ENCODE results near the gene GDF2. TPM values are rescaled to one million over a fixed set of nuclear protein-coding genes. Genes with fewer than 3 reads are reported as not detected.
A peak's percentile ranks its signal among the peaks of the same experiment; 100 is the strongest.

The GDF2 gene
- total and polyA plus RNA-seq, 2 experiments from 2014 or later, result not detected

DNA sequence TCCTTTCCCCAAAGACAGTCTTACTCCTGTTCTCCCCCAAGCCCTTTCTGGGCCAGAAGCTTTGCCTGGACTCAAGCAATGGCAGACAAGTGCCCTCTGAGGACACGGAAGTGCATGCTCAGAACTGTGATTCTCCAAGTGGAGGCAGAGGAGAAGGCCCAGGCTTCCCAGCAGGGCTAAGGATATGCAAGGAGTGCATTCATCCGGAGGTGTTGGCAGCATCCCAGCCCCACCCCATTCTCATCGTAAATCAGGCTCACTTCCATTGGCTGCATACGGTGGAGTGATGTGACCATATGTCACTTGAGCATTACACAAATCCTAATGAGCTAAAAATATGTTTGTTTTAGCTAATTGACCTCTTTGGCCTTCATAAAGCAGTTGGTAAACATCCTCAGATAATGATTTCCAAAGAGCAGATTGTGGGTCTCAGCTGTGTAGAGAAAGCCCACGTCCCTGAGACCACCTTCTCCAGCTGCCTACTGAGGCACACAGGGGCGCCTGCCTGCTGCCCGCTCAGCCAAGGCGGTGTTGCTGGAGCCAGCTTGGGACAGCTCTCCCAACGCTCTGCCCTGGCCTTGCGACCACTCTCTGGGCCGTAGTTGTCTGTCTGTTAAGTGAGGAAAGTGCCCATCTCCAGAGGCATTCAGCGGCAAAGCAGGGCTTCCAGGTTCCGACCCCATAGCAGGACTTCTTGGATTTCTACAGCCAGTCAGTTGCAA is 24.5 kb downstream of the GDF2 start:
- H3K4me1 Mint-ChIP-seq, result peaks cover 19% of the 10 kb centered on the region
- DNase-seq (ENCODE audit: low spot score) (no peak), ATAC-seq (no peak)
- no peaks in the 10 kb centered on the region for H3F3A ChIP-seq (replicated peaks; ENCODE audit: low read depth)
- H3K4me1 ChIP-seq (ENCODE audit: insufficient read depth), result peaks cover 7% of the 10 kb centered on the region; the same call in 1 of the 2 replicates
- no peaks in the 10 kb centered on the region for H3K79me2 ChIP-seq (replicated peaks; ENCODE audit: insufficient read depth)
- no peak overlapping the region for H3K4me3 Mint-ChIP-seq
- H3K9me2 ChIP-seq (ENCODE audit: insufficient read depth), result no peaks in the 10 kb centered on the region; the same call in 1 of the 2 replicates
- no peaks in the 10 kb centered on the region for H3K36me3 ChIP-seq (ENCODE audit: insufficient read depth)
- H3K4me2 ChIP-seq, result no peak overlapping the region
- no peak overlapping the region for H3K4me3 ChIP-seq
- peaks cover 4% of the 10 kb centered on the region for H3K27me3 Mint-ChIP-seq (ENCODE audit: insufficient read depth, low read depth, poor library complexity)
- no peaks in the 10 kb centered on the region for H3K27me3 ChIP-seq (ENCODE audit: insufficient read depth)
- H3K36me3 Mint-ChIP-seq (ENCODE audit: low read depth), result no peaks in the 10 kb centered on the region
- H3K27ac ChIP-seq (ENCODE audit: low read depth), result no peak overlapping the region
- no peak overlapping the region for H2AFZ ChIP-seq
- TF ChIP-seq, protein P1, sequence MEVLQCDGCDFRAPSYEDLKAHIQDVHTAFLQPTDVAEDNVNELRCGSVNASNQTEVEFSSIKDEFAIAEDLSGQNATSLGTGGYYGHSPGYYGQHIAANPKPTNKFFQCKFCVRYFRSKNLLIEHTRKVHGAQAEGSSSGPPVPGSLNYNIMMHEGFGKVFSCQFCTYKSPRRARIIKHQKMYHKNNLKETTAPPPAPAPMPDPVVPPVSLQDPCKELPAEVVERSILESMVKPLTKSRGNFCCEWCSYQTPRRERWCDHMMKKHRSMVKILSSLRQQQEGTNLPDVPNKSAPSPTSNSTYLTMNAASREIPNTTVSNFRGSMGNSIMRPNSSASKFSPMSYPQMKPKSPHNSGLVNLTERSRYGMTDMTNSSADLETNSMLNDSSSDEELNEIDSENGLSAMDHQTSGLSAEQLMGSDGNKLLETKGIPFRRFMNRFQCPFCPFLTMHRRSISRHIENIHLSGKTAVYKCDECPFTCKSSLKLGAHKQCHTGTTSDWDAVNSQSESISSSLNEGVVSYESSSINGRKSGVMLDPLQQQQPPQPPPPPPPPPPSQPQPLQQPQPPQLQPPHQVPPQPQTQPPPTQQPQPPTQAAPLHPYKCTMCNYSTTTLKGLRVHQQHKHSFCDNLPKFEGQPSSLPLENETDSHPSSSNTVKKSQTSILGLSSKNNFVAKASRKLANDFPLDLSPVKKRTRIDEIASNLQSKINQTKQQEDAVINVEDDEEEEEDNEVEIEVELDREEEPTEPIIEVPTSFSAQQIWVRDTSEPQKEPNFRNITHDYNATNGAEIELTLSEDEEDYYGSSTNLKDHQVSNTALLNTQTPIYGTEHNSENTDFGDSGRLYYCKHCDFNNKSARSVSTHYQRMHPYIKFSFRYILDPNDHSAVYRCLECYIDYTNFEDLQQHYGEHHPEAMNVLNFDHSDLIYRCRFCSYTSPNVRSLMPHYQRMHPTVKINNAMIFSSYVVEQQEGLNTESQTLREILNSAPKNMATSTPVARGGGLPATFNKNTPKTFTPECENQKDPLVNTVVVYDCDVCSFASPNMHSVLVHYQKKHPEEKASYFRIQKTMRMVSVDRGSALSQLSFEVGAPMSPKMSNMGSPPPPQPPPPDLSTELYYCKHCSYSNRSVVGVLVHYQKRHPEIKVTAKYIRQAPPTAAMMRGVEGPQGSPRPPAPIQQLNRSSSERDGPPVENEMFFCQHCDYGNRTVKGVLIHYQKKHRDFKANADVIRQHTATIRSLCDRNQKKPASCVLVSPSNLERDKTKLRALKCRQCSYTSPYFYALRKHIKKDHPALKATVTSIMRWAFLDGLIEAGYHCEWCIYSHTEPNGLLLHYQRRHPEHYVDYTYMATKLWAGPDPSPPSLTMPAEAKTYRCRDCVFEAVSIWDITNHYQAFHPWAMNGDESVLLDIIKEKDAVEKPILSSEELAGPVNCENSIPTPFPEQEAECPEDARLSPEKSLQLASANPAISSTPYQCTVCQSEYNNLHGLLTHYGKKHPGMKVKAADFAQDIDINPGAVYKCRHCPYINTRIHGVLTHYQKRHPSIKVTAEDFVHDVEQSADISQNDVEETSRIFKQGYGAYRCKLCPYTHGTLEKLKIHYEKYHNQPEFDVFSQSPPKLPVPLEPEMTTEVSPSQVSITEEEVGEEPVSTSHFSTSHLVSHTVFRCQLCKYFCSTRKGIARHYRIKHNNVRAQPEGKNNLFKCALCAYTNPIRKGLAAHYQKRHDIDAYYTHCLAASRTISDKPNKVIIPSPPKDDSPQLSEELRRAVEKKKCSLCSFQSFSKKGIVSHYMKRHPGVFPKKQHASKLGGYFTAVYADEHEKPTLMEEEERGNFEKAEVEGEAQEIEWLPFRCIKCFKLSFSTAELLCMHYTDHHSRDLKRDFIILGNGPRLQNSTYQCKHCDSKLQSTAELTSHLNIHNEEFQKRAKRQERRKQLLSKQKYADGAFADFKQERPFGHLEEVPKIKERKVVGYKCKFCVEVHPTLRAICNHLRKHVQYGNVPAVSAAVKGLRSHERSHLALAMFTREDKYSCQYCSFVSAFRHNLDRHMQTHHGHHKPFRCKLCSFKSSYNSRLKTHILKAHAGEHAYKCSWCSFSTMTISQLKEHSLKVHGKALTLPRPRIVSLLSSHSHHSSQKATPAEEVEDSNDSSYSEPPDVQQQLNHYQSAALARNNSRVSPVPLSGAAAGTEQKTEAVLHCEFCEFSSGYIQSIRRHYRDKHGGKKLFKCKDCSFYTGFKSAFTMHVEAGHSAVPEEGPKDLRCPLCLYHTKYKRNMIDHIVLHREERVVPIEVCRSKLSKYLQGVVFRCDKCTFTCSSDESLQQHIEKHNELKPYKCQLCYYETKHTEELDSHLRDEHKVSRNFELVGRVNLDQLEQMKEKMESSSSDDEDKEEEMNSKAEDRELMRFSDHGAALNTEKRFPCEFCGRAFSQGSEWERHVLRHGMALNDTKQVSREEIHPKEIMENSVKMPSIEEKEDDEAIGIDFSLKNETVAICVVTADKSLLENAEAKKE (CRISPR knock-in tag; IDR thresholded peaks at IDR 0.05), result no peak
- TF ChIP-seq EZH2phosphoT487 (IDR thresholded peaks at IDR 0.05; ENCODE audit: unreplicated experiment) (no peak), STAT1 (IDR thresholded peaks at IDR 0.05; ENCODE audit: unreplicated experiment) (no peak), CREB1 (CRISPR knock-in tag; IDR thresholded peaks at IDR 0.05; ENCODE audit: low read depth) (no peak), ZNF331 (CRISPR knock-in tag; IDR thresholded peaks at IDR 0.05; ENCODE audit: low read depth) (no peak), POLR2AphosphoS5 (IDR thresholded peaks at IDR 0.05; ENCODE audit: low read depth) (no peak), ZNF114 (CRISPR knock-in tag; IDR thresholded peaks at IDR 0.05) (no peak), JUNB (IDR thresholded peaks at IDR 0.05; ENCODE audit: unreplicated experiment) (no peak), NANOG (IDR thresholded peaks at IDR 0.05; ENCODE audit: borderline replicate concordance) (no peak), ETS1 (IDR thresholded peaks at IDR 0.05) (no peak), EZH2 (IDR thresholded peaks at IDR 0.05; ENCODE audit: low read depth, unreplicated experiment) (no peak)
- TF ChIP-seq, protein P2, sequence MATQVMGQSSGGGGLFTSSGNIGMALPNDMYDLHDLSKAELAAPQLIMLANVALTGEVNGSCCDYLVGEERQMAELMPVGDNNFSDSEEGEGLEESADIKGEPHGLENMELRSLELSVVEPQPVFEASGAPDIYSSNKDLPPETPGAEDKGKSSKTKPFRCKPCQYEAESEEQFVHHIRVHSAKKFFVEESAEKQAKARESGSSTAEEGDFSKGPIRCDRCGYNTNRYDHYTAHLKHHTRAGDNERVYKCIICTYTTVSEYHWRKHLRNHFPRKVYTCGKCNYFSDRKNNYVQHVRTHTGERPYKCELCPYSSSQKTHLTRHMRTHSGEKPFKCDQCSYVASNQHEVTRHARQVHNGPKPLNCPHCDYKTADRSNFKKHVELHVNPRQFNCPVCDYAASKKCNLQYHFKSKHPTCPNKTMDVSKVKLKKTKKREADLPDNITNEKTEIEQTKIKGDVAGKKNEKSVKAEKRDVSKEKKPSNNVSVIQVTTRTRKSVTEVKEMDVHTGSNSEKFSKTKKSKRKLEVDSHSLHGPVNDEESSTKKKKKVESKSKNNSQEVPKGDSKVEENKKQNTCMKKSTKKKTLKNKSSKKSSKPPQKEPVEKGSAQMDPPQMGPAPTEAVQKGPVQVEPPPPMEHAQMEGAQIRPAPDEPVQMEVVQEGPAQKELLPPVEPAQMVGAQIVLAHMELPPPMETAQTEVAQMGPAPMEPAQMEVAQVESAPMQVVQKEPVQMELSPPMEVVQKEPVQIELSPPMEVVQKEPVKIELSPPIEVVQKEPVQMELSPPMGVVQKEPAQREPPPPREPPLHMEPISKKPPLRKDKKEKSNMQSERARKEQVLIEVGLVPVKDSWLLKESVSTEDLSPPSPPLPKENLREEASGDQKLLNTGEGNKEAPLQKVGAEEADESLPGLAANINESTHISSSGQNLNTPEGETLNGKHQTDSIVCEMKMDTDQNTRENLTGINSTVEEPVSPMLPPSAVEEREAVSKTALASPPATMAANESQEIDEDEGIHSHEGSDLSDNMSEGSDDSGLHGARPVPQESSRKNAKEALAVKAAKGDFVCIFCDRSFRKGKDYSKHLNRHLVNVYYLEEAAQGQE (IDR thresholded peaks at IDR 0.05; ENCODE audit: unreplicated experiment), result no peak
- TF ChIP-seq, protein P3, sequence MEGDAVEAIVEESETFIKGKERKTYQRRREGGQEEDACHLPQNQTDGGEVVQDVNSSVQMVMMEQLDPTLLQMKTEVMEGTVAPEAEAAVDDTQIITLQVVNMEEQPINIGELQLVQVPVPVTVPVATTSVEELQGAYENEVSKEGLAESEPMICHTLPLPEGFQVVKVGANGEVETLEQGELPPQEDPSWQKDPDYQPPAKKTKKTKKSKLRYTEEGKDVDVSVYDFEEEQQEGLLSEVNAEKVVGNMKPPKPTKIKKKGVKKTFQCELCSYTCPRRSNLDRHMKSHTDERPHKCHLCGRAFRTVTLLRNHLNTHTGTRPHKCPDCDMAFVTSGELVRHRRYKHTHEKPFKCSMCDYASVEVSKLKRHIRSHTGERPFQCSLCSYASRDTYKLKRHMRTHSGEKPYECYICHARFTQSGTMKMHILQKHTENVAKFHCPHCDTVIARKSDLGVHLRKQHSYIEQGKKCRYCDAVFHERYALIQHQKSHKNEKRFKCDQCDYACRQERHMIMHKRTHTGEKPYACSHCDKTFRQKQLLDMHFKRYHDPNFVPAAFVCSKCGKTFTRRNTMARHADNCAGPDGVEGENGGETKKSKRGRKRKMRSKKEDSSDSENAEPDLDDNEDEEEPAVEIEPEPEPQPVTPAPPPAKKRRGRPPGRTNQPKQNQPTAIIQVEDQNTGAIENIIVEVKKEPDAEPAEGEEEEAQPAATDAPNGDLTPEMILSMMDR (conservative IDR thresholded peaks at IDR 0.05; ENCODE audit: low read depth in 2 of 2), result no peak
- no peaks in the 10 kb centered on the region for H3K9me3 Mint-ChIP-seq
- H4K20me1 ChIP-seq (replicated peaks; ENCODE audit: insufficient read depth), result no peaks in the 10 kb centered on the region
- peak overlapping the region; percentile 36; the same call in 1 of the 2 replicates for H3K27ac Mint-ChIP-seq

Data from GM23338 (cell line).